ENCODE data around the gene KRTAP4-5.
"Not testable (repeated sequence)": the region's sequence is repeated elsewhere in the genome, so short reads cannot be mapped to it uniquely, and the experiment has no call there.

Gene KRTAP4-5

DNA sequence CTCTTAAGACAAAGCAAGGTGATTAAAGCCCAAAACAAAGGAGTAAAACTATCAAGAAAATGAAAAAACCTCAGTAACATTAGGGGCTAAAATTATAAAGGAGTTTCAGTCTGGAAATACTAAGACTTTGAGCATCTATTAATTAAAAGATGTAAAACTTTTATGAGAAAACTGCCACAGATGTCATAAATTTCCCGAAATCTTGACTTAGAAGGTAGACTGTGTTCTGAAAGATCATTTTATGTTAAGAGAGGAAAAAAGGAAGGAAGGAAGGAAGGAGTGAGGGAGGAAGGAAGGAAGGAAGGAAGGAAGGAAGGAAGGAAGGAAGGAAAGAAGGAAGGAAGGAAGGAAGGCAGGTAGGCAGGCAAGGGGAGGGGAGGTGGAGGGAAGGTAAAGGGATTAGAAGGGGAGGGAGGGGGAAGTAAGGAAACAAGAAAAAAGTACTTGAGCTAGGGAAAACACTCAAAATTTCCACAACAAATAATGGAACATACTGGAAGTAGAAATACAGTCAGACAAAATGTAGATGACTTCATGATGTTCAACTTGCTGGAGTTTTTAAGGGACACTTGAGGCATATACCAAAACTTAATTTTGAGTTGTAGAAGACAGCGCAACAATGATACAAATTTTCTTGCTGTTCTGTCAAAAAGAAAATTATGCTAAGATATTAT lies 2.0 kb downstream of the KRTAP4-5 start:
- DNase-seq (ENCODE audit: low read depth), result no peak

DNA sequence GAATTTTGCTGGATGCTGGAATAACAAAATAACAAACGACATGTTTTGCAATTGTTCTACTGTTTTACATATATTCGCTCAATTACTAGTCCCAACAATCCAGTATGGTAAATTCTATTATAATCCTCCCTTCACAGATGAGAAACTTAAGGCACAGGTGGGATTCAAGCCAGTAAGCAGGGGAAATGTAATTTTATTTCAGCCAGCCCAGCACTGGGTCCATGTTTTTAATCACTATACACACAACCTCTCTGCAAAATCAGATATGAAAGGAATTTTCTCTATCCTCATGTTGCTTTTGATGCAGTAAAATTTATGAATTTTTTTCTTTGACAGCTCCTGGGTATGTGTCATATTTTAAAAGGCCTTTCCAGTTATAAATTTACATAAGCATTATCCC lies 4.4 kb downstream of the KRTAP4-5 start:
- no peak for DNase-seq (ENCODE audit: low read depth)

DNA sequence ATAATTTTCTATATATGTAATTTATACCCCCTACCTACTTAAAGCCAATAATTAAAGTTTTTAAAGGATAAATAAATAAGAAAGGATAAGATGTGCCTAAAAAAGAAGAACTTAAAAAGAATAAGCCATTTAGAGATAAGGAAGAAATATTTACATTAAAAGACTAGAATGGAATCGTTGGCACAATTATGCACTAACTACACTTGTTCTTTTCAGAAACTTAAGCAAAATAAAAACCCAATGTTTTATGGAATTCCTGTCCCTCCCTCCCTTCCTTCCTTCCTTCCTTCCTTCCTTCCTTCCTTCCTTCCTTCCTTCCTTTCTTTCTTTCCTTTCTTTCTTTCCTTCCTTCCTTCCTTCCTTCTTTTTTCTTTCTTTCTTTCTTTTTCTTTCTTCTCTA lies 4.8 kb downstream of the KRTAP4-5 start:
- no peak for DNase-seq (ENCODE audit: low read depth)

DNA sequence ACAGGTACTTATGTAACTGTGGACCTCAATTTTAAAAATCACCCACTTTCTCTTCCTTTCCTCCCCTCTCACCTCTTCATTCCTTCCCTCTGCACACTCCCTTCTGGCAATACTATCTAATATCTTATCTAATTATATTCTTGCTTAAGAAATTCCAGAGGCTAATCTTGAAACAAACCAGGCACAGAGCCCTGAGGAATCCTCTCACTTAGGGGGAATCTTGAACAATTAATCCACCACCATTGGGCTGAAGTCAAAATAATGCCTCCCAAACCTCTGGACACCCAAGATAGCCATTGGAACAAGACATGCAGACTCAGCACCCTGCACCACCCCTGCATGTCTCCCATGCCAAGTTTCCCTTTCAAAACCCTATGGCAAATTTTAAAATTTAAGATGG lies 8.3 kb downstream of the KRTAP4-5 start:
- no peak for DNase-seq (ENCODE audit: low read depth)

DNA sequence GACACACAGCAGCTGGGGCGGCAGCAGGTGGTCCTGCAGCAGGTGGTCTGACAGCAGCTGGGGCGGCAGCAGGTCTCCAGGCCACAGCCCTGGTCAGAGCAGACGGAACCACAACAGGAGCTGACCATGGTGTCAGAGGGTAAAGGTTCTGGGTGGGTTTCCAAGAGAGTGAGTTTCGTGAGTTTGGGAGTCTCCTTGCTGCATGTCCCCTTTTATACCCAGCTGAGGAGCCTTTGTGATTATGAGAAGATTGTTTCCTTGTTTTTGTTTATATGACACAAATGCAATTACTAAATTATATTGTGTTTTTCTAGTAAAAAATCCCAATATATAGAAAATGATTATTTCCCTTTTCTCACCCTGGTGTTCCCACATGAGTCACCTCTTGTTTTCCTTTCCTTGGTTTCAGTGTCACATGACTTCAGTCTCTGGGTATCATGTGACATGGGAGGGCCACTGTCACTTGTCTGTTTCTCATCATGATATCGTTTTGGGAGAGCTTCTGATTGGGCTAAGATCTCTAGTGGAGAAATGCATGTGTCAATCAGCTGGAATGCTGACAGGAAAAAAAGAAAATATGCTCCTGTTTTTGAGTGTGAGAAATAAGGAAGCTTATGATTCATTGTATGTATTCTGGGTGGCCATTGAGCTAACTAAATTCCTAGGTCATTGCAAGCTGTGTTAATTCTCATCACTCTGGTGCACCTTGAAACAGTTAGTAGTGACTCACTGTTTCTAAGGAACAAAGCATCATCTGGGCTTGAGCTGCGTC lies 9.1 kb downstream of the KRTAP4-5 start, which contains the start of gene KRTAP4-6:
KRTAP4-6 (minus strand) TSS at position 185 of the 772 bp plus-strand sequence; CDS start at position 128, 57 bp downstream.
- DNase-seq (ENCODE audit: low read depth), result no peak

DNA sequence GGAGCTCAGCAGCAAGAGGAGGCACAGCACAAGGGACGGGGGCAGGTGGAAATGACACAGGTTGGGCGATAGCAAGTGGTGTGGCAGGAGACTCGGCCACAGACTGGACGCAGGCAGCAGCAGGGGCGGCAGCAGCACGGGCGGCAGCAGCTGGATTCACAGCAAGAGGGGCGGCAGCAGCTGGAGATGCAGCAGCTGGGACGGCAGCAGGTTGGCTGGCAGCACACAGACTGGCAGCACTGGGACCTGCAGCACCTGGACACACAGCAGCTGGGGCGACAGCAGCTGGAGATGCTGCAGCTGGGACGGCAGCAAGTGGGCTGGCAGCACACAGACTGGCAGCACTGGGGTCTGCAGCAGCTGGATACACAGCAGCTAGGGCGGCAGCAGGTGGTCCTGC lies 9.8 kb downstream of the KRTAP4-5 start:
- not testable (repeated sequence) for DNase-seq (ENCODE audit: low read depth)

DNA sequence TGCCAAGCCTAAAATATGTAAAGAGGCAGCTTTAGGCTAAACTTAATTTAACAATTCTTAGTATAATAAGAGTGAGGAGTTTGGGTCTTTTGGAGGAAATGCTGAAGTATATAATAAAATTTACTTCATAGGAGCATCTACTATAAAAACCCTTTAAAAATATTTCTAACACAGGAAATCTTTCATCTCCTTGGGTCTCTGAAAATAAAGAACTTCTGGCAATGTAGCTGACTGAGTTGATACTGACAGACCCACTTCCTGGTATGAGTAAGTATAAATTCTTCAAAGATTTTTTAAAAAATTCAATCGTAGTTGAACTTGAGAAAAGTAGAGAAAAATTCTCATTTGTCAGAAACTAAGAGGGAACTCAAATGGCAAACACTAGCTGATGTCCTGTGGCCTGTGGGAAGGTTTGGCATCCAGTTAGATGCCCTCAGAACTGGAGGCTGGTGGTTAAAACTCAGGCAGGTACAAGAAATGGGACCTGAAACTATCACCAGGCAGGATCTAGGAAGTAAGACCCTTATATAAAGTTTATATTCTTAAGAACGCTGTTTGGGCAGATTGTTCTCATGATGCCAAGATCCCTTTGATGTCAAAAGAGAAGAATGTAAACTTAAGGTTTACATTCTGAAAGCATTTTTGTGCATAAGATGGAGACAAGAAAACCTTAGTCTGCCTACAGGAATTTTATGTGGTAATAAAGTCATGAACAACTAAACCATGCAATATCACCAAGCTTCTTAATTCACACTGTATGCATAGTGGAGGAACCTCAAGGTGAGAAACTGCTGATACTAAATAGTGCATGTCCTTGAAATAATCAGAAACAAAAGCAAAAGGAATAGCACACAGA lies 15.5 kb downstream of the KRTAP4-5 start:
- DNase-seq (ENCODE audit: low read depth), result no peak

DNA sequence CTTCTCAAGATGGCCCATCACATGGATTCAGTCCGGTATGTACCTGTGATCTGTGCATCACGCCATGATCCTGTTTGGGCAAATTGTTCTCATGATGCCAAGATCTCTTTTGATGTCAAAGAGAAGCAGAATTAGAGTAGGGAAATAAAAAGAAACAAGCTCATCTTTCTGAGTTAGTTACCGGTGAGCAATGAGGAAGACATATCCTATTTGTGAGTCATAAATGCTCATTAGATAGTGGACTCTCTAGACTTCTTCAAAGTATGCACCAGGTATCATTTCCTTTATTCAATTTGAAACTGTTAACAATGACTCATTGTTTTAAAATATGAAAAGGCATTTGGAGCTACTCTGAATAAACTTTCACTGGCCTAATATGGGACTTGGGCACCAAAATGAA lies 17.6 kb downstream of the KRTAP4-5 start:
- no peak for DNase-seq (ENCODE audit: low read depth)

DNA sequence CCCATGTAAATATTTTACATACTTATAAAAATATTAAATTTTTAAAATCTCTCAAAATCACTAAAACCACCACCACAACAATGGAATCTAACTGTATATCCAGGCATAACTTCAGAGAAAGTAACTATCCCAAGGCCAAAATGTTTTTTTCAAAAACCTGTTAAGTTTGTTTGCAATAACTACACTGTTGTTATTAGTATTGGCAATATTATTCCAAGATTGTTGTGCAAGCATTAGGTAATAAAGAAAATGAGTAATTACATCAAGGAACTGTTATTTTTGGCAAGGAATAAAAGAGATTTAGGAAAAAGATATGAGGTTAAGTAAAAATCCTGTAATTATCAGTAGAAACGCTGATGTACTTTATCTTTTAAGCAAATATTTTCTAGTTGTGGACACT lies 22.3 kb downstream of the KRTAP4-5 start:
- no peak for DNase-seq (ENCODE audit: low read depth)

DNA sequence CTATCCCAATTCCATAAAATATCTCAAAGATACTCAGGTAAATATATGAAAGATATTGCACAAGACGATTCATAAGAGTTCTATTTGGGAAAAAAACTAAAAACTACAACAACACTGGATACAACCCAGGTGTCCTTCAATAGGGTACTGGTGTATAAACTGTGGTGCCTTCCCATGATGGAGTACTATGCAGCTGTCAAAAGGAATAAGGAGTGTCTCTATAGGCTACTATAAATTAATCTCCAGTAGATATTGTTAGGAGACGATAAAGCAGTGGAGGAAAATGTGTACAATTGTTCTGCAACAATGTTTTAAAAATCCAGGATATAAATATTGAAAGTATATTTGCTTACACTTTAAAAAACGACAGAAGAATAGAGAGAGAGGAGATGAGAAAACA lies 23.2 kb downstream of the KRTAP4-5 start:
- no peak for DNase-seq (ENCODE audit: low read depth)

DNA sequence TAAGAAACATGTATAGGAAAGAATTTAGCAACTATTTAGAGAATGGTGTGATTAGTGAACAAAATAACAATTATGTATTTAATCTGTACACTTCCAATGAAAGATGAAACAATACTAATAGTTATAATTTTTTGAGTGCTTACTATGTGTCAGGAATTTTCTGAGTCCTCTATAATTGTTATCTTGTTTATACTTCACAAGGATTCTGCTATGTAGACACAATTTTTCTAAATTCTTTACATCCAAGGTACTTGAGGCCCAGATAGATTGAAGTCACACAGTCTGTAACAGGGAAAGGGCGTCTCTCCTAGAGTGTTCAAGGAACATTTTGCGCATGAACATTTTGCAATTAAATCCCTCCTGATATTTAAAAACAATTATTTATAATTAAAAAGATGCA lies 24.6 kb downstream of the KRTAP4-5 start:
- no peak for DNase-seq (ENCODE audit: low read depth)

DNA sequence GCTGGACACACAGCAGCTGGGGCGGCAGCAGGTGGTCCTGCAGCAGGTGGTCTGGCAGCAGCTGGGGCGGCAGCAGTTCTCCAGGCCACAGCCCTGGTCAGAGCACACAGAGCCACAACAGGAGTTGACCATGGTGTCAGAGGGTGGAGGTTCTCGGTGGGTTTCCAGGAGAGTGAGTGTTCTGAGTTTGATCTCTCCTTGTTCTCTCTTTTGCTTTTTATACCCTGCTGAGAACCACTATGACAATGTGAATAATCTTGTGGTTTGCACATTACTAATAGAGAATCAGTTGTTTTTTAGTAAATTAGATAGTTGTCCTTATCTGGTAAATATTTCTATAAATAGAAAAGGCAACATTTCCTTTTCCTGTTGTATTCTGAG lies 25.6 kb downstream of the KRTAP4-5 start, which contains the start of gene KRTAP4-12:
KRTAP4-12 (minus strand) TSS at position 192 of the 381 bp plus-strand sequence; CDS start at position 132, 60 bp downstream.
- DNase-seq (ENCODE audit: low read depth), result not testable (repeated sequence)

DNA sequence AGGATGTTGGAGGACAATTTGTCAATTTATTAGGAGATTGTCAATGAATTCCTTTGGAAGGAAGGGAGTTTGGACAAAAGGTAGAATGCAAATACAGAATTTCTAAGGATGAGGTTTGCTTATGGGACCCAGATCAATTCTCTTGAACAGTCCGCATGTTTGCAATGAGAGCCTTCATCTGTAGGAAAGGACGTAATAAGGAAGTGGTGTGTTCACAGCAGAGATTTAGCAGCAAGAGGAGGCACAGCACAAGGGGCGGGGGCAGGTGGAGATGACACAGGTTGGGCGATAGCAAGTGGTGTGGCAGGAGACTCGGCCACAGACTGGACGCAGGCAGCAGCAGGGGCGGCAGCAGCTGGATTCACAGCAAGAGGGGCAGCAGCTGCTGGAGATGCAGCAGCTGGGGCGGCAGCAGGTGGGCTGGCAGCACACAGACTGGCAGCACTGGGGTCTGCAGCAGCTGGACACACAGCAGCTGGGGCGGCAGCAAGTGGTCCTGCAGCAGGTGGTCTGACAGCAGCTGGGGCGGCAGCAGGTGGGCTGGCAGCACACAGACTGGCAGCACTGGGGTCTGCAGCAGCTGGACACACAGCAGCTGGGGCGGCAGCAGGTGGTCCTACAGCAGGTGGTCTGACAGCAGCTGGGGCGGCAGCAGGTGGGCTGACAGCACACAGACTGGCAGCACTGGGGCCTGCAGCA lies 26.2 kb downstream of the KRTAP4-5 start:
- not testable (repeated sequence) for DNase-seq (ENCODE audit: low read depth)

DNA sequence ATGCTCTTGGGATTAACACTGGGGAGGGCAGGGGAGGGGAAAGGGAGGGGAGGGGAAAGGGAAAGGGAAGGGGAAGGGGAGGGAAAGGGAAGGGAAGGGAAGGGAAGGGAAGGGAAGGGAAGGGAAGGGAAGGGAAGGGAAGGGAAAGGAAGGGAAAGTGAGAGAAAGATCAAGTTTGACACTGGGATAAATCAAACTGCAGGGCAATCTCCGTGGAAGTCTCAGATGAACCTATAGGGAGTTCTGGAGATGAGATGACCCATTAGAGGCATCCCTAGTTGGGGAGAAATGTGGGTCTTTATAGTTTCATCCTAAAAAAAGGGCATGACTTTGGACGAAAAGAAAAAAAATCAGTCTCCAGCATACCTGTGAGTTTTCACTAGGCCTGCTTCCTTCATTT lies 27.9 kb downstream of the KRTAP4-5 start:
- DNase-seq (ENCODE audit: low read depth), result no peak

DNA sequence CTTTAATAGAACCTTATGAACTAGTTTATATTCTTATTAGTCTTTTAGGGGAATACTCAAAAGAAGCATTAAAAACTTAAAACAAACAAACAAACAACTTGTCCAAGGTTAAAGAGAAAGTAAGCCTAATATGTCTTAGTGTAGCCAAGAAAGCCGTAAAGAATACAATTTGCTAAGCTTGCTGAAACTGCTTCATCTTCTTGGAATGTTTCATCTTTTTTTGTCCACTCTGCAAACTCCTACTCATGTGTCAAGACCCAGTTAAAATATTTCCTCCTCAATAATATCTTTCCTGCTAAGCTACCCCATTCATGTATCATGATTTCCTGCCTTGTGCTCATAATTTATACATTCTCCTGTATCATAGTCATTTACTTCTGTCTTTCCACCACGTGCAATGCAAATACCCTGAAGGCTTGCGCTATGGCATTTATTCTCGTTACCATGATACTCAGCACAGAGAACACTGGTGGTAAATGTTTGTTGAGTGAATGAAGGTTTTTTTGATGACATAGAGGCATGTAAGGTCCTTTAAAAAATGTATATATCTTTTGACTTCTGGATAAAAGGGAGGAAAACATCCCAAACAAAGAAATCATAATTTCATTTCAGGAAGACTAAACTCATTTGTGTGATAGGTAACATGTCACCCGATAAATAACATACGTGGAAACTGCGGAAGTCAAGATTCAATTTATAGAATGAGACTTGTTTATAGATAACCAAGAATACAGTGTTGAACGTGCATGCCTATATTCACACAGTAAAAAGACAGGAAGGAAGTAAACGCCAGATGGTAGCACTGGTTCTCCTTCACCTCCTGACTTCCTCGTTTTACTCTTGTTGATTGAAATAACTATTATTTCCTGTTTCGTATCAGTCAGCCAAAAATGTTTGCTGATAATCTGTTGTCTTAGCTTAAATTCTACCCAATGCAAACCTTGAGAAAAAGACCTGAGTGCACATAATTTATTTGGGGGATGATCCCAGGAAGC lies 29.6 kb downstream of the KRTAP4-5 start:
- not testable (repeated sequence) for DNase-seq (ENCODE audit: low read depth)

DNA sequence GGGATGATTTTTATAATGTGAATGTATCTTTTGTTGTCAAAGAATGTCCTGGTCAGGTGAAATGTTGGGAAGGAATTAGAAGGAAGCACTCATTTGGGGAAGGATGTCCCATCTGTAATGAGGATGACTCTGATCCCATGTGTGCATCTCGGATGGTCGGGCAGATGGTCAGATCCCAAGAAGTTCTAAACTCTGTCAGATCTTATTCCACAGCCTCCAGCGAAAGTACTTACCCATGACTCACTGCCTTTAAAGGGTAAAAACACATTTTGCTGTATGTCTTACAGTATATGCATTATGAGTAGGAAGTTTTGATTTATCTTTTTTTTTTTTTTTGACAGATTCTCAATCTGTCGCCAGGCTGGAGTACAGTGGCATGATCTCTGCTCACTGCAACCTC lies 30.9 kb downstream of the KRTAP4-5 start:
- no peak for DNase-seq (ENCODE audit: low read depth)

DNA sequence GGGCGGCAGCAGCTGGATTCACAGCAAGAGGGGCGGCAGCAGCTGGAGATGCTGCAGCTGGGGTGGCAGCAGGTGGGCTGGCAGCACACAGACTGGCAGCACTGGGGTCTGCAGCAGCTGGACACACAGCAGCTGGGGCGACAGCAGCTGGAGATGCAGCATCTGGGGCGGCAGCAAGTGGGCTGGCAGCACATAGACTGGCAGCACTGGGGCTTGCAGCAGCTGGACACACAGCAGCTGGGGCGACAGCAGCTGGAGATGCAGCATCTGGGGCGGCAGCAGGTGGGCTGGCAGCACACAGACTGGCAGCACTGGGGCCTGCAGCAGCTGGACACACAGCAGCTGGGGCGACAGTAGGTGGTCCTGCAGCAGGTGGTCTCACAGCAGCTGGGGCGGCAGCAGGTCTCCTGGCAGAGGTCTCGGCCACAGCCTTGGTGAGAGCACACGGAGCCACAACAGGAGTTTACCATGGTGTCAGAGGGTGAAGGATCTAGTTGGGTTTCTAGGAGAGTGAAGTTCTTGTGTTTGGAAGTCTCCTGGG lies 31.7 kb downstream of the KRTAP4-5 start, which contains the start of gene KRTAP4-11:
KRTAP4-11 (minus strand) TSS at position 528 of the 541 bp plus-strand sequence; CDS start at position 470, 58 bp downstream.
- not testable (repeated sequence) for DNase-seq (ENCODE audit: low read depth)

DNA sequence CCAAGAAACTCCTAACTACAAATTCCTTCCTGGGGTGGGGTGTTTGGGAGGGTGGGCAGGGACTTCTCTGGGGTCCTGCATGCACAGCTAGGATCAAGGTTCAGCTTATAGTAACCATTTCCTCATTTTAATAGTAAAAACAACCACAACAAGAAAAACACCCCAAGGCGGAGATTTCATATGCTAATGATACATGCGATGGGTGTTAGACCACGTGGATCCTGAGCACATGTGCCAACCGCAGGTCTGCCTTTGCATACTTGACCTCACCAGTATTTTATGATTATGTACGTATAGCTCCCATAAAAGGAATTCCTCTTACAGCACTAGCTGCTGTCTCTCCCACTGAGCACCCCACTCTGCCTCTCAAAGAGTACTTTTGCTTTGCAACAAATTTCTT lies 33.3 kb downstream of the KRTAP4-5 start:
- DNase-seq (ENCODE audit: low read depth), result no peak

DNA sequence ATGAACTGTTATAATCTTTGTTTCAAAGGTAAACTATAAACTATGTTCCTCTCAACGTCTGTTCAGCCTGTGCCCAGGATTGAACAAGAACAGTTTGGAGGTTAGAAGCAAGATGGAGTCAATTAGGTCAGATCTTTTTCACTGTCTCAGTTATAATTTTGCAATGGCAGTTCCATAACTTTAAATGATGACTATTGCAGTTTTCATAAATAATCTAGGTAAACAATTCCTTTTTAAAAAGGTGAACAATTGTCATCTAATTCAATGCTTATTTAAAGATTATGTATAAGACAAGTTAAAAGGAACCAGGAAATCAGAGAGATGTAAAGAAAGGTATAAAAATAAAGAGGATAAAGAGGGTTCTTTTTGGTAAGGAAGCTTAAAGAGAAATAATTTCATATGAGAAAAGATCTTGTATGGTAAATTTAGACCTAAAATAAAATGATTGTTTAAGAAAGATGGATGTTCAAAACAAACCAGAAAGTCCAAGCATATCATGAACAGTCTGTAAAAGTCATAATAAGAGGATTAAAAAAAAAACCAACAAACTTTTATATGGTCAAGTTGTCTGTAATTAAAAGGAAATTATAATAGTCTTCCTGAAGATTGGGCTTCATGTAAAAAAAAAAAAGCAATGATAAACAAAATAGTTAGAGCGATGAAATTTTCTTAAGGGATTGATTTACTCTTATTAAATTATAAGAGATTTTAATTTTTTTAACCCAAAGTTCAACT lies 38.3 kb downstream of the KRTAP4-5 start:
- DNase-seq (ENCODE audit: low read depth), result no peak

All from activated T-cell treated with anti-CD3 and anti-CD28 coated beads for 24 hours (primary cell).